Duodenal mucosa (tissue), 2 donors: ENCODE results near the gene MYLK4.

ENCODE experiments used
- H3K27ac ChIP-seq: one replicate; pipeline ENCODE4 v1.7.0; 2013; ENCODE audit warnings: low read depth, low read length
- H3K27me3 ChIP-seq, 2 donors: one replicate each; pipeline ENCODE4 v1.7.0; 2013; ENCODE audit warnings: low read length in 2 of 2, control low read depth in 1 of 2; ENCODE audit not compliant: insufficient read depth in 2 of 2, control insufficient read depth in 1 of 2
- H3K36me3 ChIP-seq, 2 donors: one replicate each; pipeline ENCODE4 v1.7.0; 2013; ENCODE audit warnings: low read length in 2 of 2, control low read depth in 1 of 2; ENCODE audit not compliant: insufficient read depth in 2 of 2, control insufficient read depth in 1 of 2
- H3K4me1 ChIP-seq, 2 donors: one replicate each; pipeline ENCODE4 v1.7.0; 2013; ENCODE audit warnings: low read length in 2 of 2, control low read depth in 1 of 2; ENCODE audit not compliant: insufficient read depth in 2 of 2, control insufficient read depth in 1 of 2
- H3K4me3 ChIP-seq, 2 donors: one replicate each; pipeline ENCODE4 v1.7.0; 2013; ENCODE audit warnings: low read length in 2 of 2, low read depth in 1 of 2
- H3K9ac ChIP-seq, 2 donors: one replicate each; pipeline ENCODE4 v1.7.0; 2013; ENCODE audit warnings: low read length in 2 of 2, low read depth in 1 of 2
- H3K9me3 ChIP-seq, 2 donors: one replicate each; pipeline ENCODE4 v1.7.0; 2013; ENCODE audit warnings: low read length in 2 of 2, control low read depth in 1 of 2; ENCODE audit not compliant: control insufficient read depth in 1 of 2

Gene MYLK4

GRCh38 chr6:2780102-2780737 lies 29.5 kb upstream of the MYLK4 start:
- peaks cover 0 to 10% of the 10 kb centered on the region in 2 donors for H3K4me1 ChIP-seq
- peaks cover 28 to 65% of the 10 kb centered on the region in 2 donors for H3K36me3 ChIP-seq
- no peaks in the 10 kb centered on the region for H3K27me3 ChIP-seq
- H3K27ac ChIP-seq: no peak overlapping the region
- no peak overlapping the region for H3K9ac ChIP-seq
- no peaks in the 10 kb centered on the region for H3K9me3 ChIP-seq
- no peak overlapping the region for H3K4me3 ChIP-seq

- H3K27me3 ChIP-seq: no peaks in the 10 kb centered on the region
- no peaks in the 10 kb centered on the region for H3K4me1 ChIP-seq
- H3K36me3 ChIP-seq: peaks cover 25 to 58% of the 10 kb centered on the region in 2 donors
- H3K27ac ChIP-seq: no peak overlapping the region
- no peaks in the 10 kb centered on the region for H3K9me3 ChIP-seq
- no peak overlapping the region for H3K4me3 ChIP-seq
- H3K9ac ChIP-seq: no peak overlapping the region
These were observed 26.5 kb upstream of the MYLK4 start for GRCh38 chr6:2777249-2777648.

- Histone ChIP-seq H3K9me3 (no peaks in the 10 kb centered on the region), H3K4me1 (peaks cover 0 to 3% of the 10 kb centered on the region in 2 donors), H3K9ac (no peak overlapping the region), H3K27ac (no peak overlapping the region), H3K27me3 (no peaks in the 10 kb centered on the region), H3K36me3 (peaks cover 24 to 43% of the 10 kb centered on the region in 2 donors), H3K4me3 (no peak overlapping the region)
These were observed 24.3 kb upstream of the MYLK4 start for GRCh38 chr6:2775003-2775402.

GRCh38 chr6:2773449-2773848 lies 22.7 kb upstream of the MYLK4 start:
- Histone ChIP-seq H3K9ac (no peak overlapping the region), H3K4me3 (no peak overlapping the region), H3K27ac (no peak overlapping the region), H3K9me3 (no peaks in the 10 kb centered on the region), H3K4me1 (peaks cover 3 to 12% of the 10 kb centered on the region in 2 donors), H3K36me3 (peaks cover 19 to 33% of the 10 kb centered on the region in 2 donors), H3K27me3 (no peaks in the 10 kb centered on the region)

- Histone ChIP-seq H3K4me1 (peaks cover 10 to 18% of the 10 kb centered on the region in 2 donors), H3K9ac (no peak overlapping the region), H3K27me3 (no peaks in the 10 kb centered on the region), H3K4me3 (no peak overlapping the region), H3K9me3 (no peaks in the 10 kb centered on the region), H3K36me3 (peaks cover 19 to 33% of the 10 kb centered on the region in 2 donors), H3K27ac (no peak overlapping the region)
These were observed 22.1 kb upstream of the MYLK4 start for GRCh38 chr6:2772840-2773239.

- no peak overlapping the region for H3K4me3 ChIP-seq
These were observed 20.4 kb upstream of the MYLK4 start for GRCh38 chr6:2771079-2771478.

GRCh38 chr6:2770171-2770570 lies 19.4 kb upstream of the MYLK4 start:
- H3K36me3 ChIP-seq: peaks cover 19 to 21% of the 10 kb centered on the region in 2 donors
- H3K4me3 ChIP-seq: no peak overlapping the region
- no peaks in the 10 kb centered on the region for H3K9me3 ChIP-seq
- peaks cover 26 to 28% of the 10 kb centered on the region in 2 donors for H3K4me1 ChIP-seq
- H3K27me3 ChIP-seq: no peaks in the 10 kb centered on the region
- H3K9ac ChIP-seq: no peak overlapping the region
- no peak overlapping the region for H3K27ac ChIP-seq

More at GRCh38 chr6:2771079-2771478, 20.4 kb upstream of the MYLK4 start:
- Histone ChIP-seq H3K9me3 (no peaks in the 10 kb centered on the region), H3K4me1 (peaks cover 26 to 28% of the 10 kb centered on the region in 2 donors), H3K27me3 (no peaks in the 10 kb centered on the region), H3K27ac (no peak overlapping the region), H3K9ac (no peak overlapping the region), H3K36me3 (peaks cover 19 to 23% of the 10 kb centered on the region in 2 donors)

GRCh38 chr6:2768696-2769095 lies 18.0 kb upstream of the MYLK4 start:
- Histone ChIP-seq H3K4me3 (peak overlapping the region; percentile 23 to 95), H3K9me3 (no peaks in the 10 kb centered on the region), H3K27ac (no peak overlapping the region), H3K36me3 (peaks cover 9 to 12% of the 10 kb centered on the region in 2 donors), H3K4me1 (peaks cover 28 to 30% of the 10 kb centered on the region in 2 donors), H3K27me3 (no peaks in the 10 kb centered on the region), H3K9ac (no peak overlapping the region)

- H3K9me3 ChIP-seq: no peaks in the 10 kb centered on the region
- peak overlapping the region; percentile 29 to 90 for H3K9ac ChIP-seq
- H3K27ac ChIP-seq: no peak overlapping the region
- peaks cover 9 to 10% of the 10 kb centered on the region in 2 donors for H3K36me3 ChIP-seq
- H3K27me3 ChIP-seq: no peaks in the 10 kb centered on the region
- peaks cover 28 to 30% of the 10 kb centered on the region in 2 donors for H3K4me1 ChIP-seq
- H3K4me3 ChIP-seq: peak overlapping the region; percentile 92 to 95
These were observed 17.2 kb upstream of the MYLK4 start for GRCh38 chr6:2767657-2768524.
